ENCODE results near the gene BMAL1. TPM values are rescaled to one million over a fixed set of nuclear protein-coding genes. Genes with fewer than 3 reads are reported as not detected.
A peak's percentile ranks its signal among the peaks of the same experiment; 100 is the strongest.

The BMAL1 gene
- total RNA-seq, 1 donor from 2014 or later, result 14.8 TPM

GRCh38 chr11:13421561-13421960 lies 144.0 kb downstream of the BMAL1 start:
- Mint-ChIP-seq H3K27me3 (ENCODE audit: low read depth) (no peaks in the 10 kb centered on the region), H3K27ac (ENCODE audit: unreplicated experiment) (no peak overlapping the region), H3K36me3 (ENCODE audit: low read depth) (peaks cover 11% of the 10 kb centered on the region), H3K4me3 (ENCODE audit: unreplicated experiment) (no peak overlapping the region), H3K9me3 (ENCODE audit: low read depth) (peaks cover 13% of the 10 kb centered on the region), H3K4me1 (ENCODE audit: low read depth) (peaks cover 53% of the 10 kb centered on the region)
- no peak for DNase-seq (ENCODE audit: low spot score)
- TF ChIP-seq CTCF (IDR thresholded peaks at IDR 0.05), result no peak

- no peak overlapping the region for H3K4me3 Mint-ChIP-seq (ENCODE audit: unreplicated experiment)
- peaks cover 14% of the 10 kb centered on the region for H3K36me3 Mint-ChIP-seq (ENCODE audit: low read depth)
- H3K27ac Mint-ChIP-seq (ENCODE audit: unreplicated experiment), result peak overlapping the region; percentile 76
- H3K4me1 Mint-ChIP-seq (ENCODE audit: low read depth), result peaks cover 53% of the 10 kb centered on the region
- TF ChIP-seq CTCF (IDR thresholded peaks at IDR 0.05), result no peak
- H3K9me3 Mint-ChIP-seq (ENCODE audit: low read depth), result peaks cover 27% of the 10 kb centered on the region
- H3K27me3 Mint-ChIP-seq (ENCODE audit: low read depth), result no peaks in the 10 kb centered on the region
- DNase-seq (ENCODE audit: low spot score), result no peak
Measured at GRCh38 chr11:13423372-13423771, 145.8 kb downstream of the BMAL1 start.

- DNase-seq (ENCODE audit: low spot score), result no peak
Measured at GRCh38 chr11:13427440-13427839, 149.8 kb downstream of the BMAL1 start.

GRCh38 chr11:13429288-13429687 lies 151.7 kb downstream of the BMAL1 start:
- no peak overlapping the region for H3K4me3 Mint-ChIP-seq (ENCODE audit: unreplicated experiment)
- peaks cover 17% of the 10 kb centered on the region for H3K36me3 Mint-ChIP-seq (ENCODE audit: low read depth)
- DNase-seq (ENCODE audit: low spot score), result no peak
- TF ChIP-seq CTCF (IDR thresholded peaks at IDR 0.05), result no peak
- H3K27me3 Mint-ChIP-seq (ENCODE audit: low read depth), result no peaks in the 10 kb centered on the region
- peaks cover 13% of the 10 kb centered on the region for H3K4me1 Mint-ChIP-seq (ENCODE audit: low read depth)
- H3K9me3 Mint-ChIP-seq (ENCODE audit: low read depth), result peaks cover 38% of the 10 kb centered on the region
- no peak overlapping the region for H3K27ac Mint-ChIP-seq (ENCODE audit: unreplicated experiment)

More at GRCh38 chr11:13427440-13427839, 149.8 kb downstream of the BMAL1 start:
- peaks cover 17% of the 10 kb centered on the region for H3K36me3 Mint-ChIP-seq (ENCODE audit: low read depth)
- peaks cover 28% of the 10 kb centered on the region for H3K4me1 Mint-ChIP-seq (ENCODE audit: low read depth)
- H3K27me3 Mint-ChIP-seq (ENCODE audit: low read depth), result no peaks in the 10 kb centered on the region
- TF ChIP-seq CTCF (IDR thresholded peaks at IDR 0.05), result no peak
- peaks cover 38% of the 10 kb centered on the region for H3K9me3 Mint-ChIP-seq (ENCODE audit: low read depth)
- no peak overlapping the region for H3K4me3 Mint-ChIP-seq (ENCODE audit: unreplicated experiment)
- H3K27ac Mint-ChIP-seq (ENCODE audit: unreplicated experiment), result no peak overlapping the region

GRCh38 chr11:13429836-13430235 lies 152.2 kb downstream of the BMAL1 start:
- Mint-ChIP-seq H3K4me3 (ENCODE audit: unreplicated experiment) (no peak overlapping the region), H3K27me3 (ENCODE audit: low read depth) (no peaks in the 10 kb centered on the region), H3K9me3 (ENCODE audit: low read depth) (peaks cover 34% of the 10 kb centered on the region), H3K36me3 (ENCODE audit: low read depth) (peaks cover 17% of the 10 kb centered on the region), H3K27ac (ENCODE audit: unreplicated experiment) (no peak overlapping the region), H3K4me1 (ENCODE audit: low read depth) (peaks cover 12% of the 10 kb centered on the region)
- TF ChIP-seq CTCF (IDR thresholded peaks at IDR 0.05), result no peak
- no peak for DNase-seq (ENCODE audit: low spot score)

All from chondrocyte (in vitro differentiated cells).